GM23338 (cell line): Measurements from ENCODE around the gene ZNF236. TPM values are rescaled to one million over a fixed set of nuclear protein-coding genes. Genes with fewer than 3 reads are reported as not detected.

ENCODE experiments used
- ATAC-seq: fragments of 200-7000 bp; cut with Tn5 transposase; 3 replicates; pipeline ENCODE4 v1.9.1; 2020
- DNase-seq: peaks from one replicate; pipeline ENCODE4 v3.0.0-alpha.2; 2015; ENCODE audit warnings: low spot score
- H2AFZ ChIP-seq: fragments of 200-600 bp; sonication (generic); 2 replicates; pipeline ENCODE4 v1.8.0; 2016; ENCODE audit warnings: antibody characterized with exemption, mild to moderate bottlenecking, moderate library complexity
- H3F3A ChIP-seq: fragments of 200-600 bp; sonication (generic); replicated peaks from 2 replicates; pipeline ENCODE4 v1.8.0; 2017; ENCODE audit warnings: antibody characterized with exemption, mixed run types, low read depth
- H3K27ac ChIP-seq: fragments of 200-600 bp; sonication (generic); 2 replicates; pipeline ENCODE4 v1.6.1; 2016; ENCODE audit warnings: low read depth
- H3K27me3 ChIP-seq: fragments of 200-600 bp; sonication (generic); 2 replicates; pipeline ENCODE4 v1.8.0; 2016; ENCODE audit warnings: mild to moderate bottlenecking, mixed run types, moderate library complexity; ENCODE audit not compliant: insufficient read depth
- H3K36me3 ChIP-seq: fragments of 200-600 bp; sonication (generic); 2 replicates; pipeline ENCODE4 v1.8.0; 2016; ENCODE audit warnings: mild to moderate bottlenecking; ENCODE audit not compliant: insufficient read depth
- H3K4me1 ChIP-seq: fragments of 200-600 bp; sonication (generic); 2 replicates; pipeline ENCODE4 v1.8.0; 2016; ENCODE audit warnings: mild to moderate bottlenecking, moderate library complexity; ENCODE audit not compliant: insufficient read depth
- H3K4me2 ChIP-seq: fragments of 200-600 bp; sonication (generic); 2 replicates; pipeline ENCODE4 v1.7.1; 2017; ENCODE audit warnings: mixed run types
- H3K4me3 ChIP-seq: fragments of 200-600 bp; sonication (generic); 2 replicates; pipeline ENCODE4 v1.6.1; 2016; ENCODE audit warnings: mixed run types
- H3K79me2 ChIP-seq: fragments of 200-600 bp; sonication (generic); replicated peaks from 2 replicates; pipeline ENCODE4 v1.8.0; 2017; ENCODE audit warnings: mild to moderate bottlenecking; ENCODE audit not compliant: insufficient read depth
- H3K9me2 ChIP-seq: fragments of 200-600 bp; sonication (generic); 2 replicates; pipeline ENCODE4 v1.8.0; 2017; ENCODE audit not compliant: insufficient read depth
- H4K20me1 ChIP-seq: fragments of 200-600 bp; sonication (generic); replicated peaks from 2 replicates; pipeline ENCODE4 v1.8.0; 2017; ENCODE audit warnings: mild to moderate bottlenecking; ENCODE audit not compliant: insufficient read depth
- H3K27ac Mint-ChIP-seq: 2 replicates; pipeline ENCODE4 v1.8.0; 2020; ENCODE audit warnings: inconsistent platforms, mild to moderate bottlenecking, moderate library complexity, mixed read lengths
- H3K27me3 Mint-ChIP-seq: 3 replicates; pipeline ENCODE4 v1.8.0; 2022; ENCODE audit warnings: low read depth, mild to moderate bottlenecking, moderate library complexity, mixed read lengths, inconsistent platforms; ENCODE audit not compliant: insufficient read depth, poor library complexity
- H3K36me3 Mint-ChIP-seq: 3 replicates; pipeline ENCODE4 v1.8.0; 2021; ENCODE audit warnings: low read depth, mild to moderate bottlenecking, inconsistent platforms, moderate library complexity, mixed read lengths
- H3K4me1 Mint-ChIP-seq: 3 replicates; pipeline ENCODE4 v1.8.0; 2020; ENCODE audit warnings: mild to moderate bottlenecking, inconsistent platforms, mixed read lengths
- H3K4me3 Mint-ChIP-seq: 3 replicates; pipeline ENCODE4 v1.8.0; 2021; ENCODE audit warnings: moderate library complexity, mild to moderate bottlenecking, inconsistent platforms, mixed read lengths
- H3K9me3 Mint-ChIP-seq: 3 replicates; pipeline ENCODE4 v1.8.0; 2020; ENCODE audit warnings: moderate library complexity, mild to moderate bottlenecking, inconsistent platforms, mixed read lengths
- CTCF ChIP-seq, 2 experiments: fragments of 200-600 bp in 1 of 2; sonication (generic) in 1 of 2; conservative IDR thresholded peaks; 2 replicates each; pipeline versions ENCODE4 v1.5.1 to v1.6.1; 2016 to 2017; ENCODE audit warnings: antibody characterized with exemption in 2 of 2, low read depth in 2 of 2, mild to moderate bottlenecking in 2 of 2, moderate library complexity in 1 of 2
- ETS1 ChIP-seq: IDR thresholded peaks from 2 replicates; pipeline ENCODE4 v1.6.1; 2016; ENCODE audit warnings: antibody characterized with exemption
- EZH2 ChIP-seq: fragments of 200-600 bp; sonication (generic); IDR thresholded peaks from one replicate; pipeline ENCODE4 v1.8.0; 2017; ENCODE audit warnings: antibody characterized with exemption, mild to moderate bottlenecking, low read depth; ENCODE audit not compliant: unreplicated experiment
- EZH2phosphoT487 ChIP-seq: fragments of 200-600 bp; sonication (generic); IDR thresholded peaks from one replicate; pipeline ENCODE4 v1.8.1; 2018; ENCODE audit warnings: antibody characterized with exemption; ENCODE audit not compliant: unreplicated experiment
- NANOG ChIP-seq: IDR thresholded peaks from 2 replicates; pipeline ENCODE4 v1.6.1; 2016; ENCODE audit warnings: antibody characterized with exemption, borderline replicate concordance
- POLR2AphosphoS5 ChIP-seq: IDR thresholded peaks from 2 replicates; pipeline ENCODE4 v1.6.1; 2016; ENCODE audit warnings: antibody characterized with exemption, low read depth
- STAT1 ChIP-seq: IDR thresholded peaks from one replicate; pipeline ENCODE4 v1.6.1; 2016; ENCODE audit warnings: antibody characterized with exemption; ENCODE audit not compliant: unreplicated experiment
- ZNF114 ChIP-seq: fragments of 250-450 bp; sonication (Bioruptor Pico); IDR thresholded peaks from 2 replicates; pipeline ENCODE4 v1.5.0; 2020; ENCODE audit warnings: mild to moderate bottlenecking, moderate library complexity
- ZNF331 ChIP-seq: fragments of 250-450 bp; sonication (Bioruptor Pico); IDR thresholded peaks from 2 replicates; pipeline ENCODE4 v1.5.0; 2020; ENCODE audit warnings: low read depth, mild to moderate bottlenecking, moderate library complexity
- polyA plus RNA-seq: library from polyadenylated mRNA; unstranded; fragments of >200 nt; fragmentation: Nextera tagmentation; extraction: Ambion mirVana; gene quantifications from 2 replicates; pipeline ENCODE4 v1.2.1, GENCODE V29; 2016
- total RNA-seq: library from RNA; depleted of rRNA; stranded (reverse); fragments of >200 nt; shearing (Covaris generic); gene quantifications from 2 replicates; pipeline ENCODE4 v1.2.3, GENCODE V29; 2014

ZNF236 gene
- total and polyA plus RNA-seq, 2 experiments from 2014 or later = 8.9 to 16.3 TPM

GRCh38 chr18:76988031-76988826 lies 165.9 kb downstream of the ZNF236 start (continued):
- TF ChIP-seq CTCF (conservative IDR thresholded peaks at IDR 0.05; ENCODE audit: low read depth in 2 of 2) (no peak), ZNF114 (CRISPR knock-in tag) (no peak), ZNF331 (CRISPR knock-in tag) (no peak)

- ATAC-seq (no peak), DNase-seq (no peak)
- no peak overlapping the region for H3K27ac ChIP-seq
- no peaks in the 10 kb centered on the region for H3K4me1 ChIP-seq
- no peaks in the 10 kb centered on the region for H3K27me3 ChIP-seq
- no peak overlapping the region for H3K4me2 ChIP-seq
- no peaks in the 10 kb centered on the region for H3K36me3 Mint-ChIP-seq
- peaks cover 3% of the 10 kb centered on the region for H3K27me3 Mint-ChIP-seq
- H3K9me3 Mint-ChIP-seq = no peaks in the 10 kb centered on the region
- H3K4me3 Mint-ChIP-seq = no peak overlapping the region
- no peak overlapping the region for H3K27ac Mint-ChIP-seq
- H2AFZ ChIP-seq = no peak overlapping the region
- no peak overlapping the region for H3K4me3 ChIP-seq
- no peaks in the 10 kb centered on the region for H3K79me2 ChIP-seq
- H3F3A ChIP-seq = no peaks in the 10 kb centered on the region
- no peak for TF ChIP-seq CTCF (conservative IDR thresholded peaks at IDR 0.05; ENCODE audit: low read depth in 2 of 2)
- H3K9me2 ChIP-seq = no peaks in the 10 kb centered on the region
- H3K36me3 ChIP-seq = no peaks in the 10 kb centered on the region
- H3K4me1 Mint-ChIP-seq = peaks cover 18% of the 10 kb centered on the region
- no peaks in the 10 kb centered on the region for H4K20me1 ChIP-seq
Observed at GRCh38 chr18:76988827-76989646, 166.7 kb downstream of the ZNF236 start.

- H3K79me2 ChIP-seq = no peaks in the 10 kb centered on the region
- no peaks in the 10 kb centered on the region for H3K4me1 ChIP-seq
- H3F3A ChIP-seq = no peaks in the 10 kb centered on the region
- DNase-seq (no peak), ATAC-seq (no peak)
- no peak overlapping the region for H3K4me2 ChIP-seq
- no peaks in the 10 kb centered on the region for H3K36me3 ChIP-seq
- no peaks in the 10 kb centered on the region for H3K9me2 ChIP-seq
- Mint-ChIP-seq H3K27me3 (peaks cover 3% of the 10 kb centered on the region), H3K27ac (no peak overlapping the region), H3K9me3 (no peaks in the 10 kb centered on the region), H3K4me1 (peaks cover 18% of the 10 kb centered on the region), H3K36me3 (no peaks in the 10 kb centered on the region), H3K4me3 (no peak overlapping the region)
- no peak overlapping the region for H3K4me3 ChIP-seq
- no peaks in the 10 kb centered on the region for H4K20me1 ChIP-seq
- TF ChIP-seq POLR2AphosphoS5 = no peak
- no peak for TF ChIP-seq STAT1
- TF ChIP-seq ETS1 = no peak
- no peak for TF ChIP-seq EZH2phosphoT487
- TF ChIP-seq ZNF331 (CRISPR knock-in tag) = no peak
- no peak for TF ChIP-seq ZNF114 (CRISPR knock-in tag)
- no peak for TF ChIP-seq CTCF (conservative IDR thresholded peaks at IDR 0.05; ENCODE audit: low read depth in 2 of 2)
- TF ChIP-seq EZH2 = no peak
- no peak for TF ChIP-seq NANOG
- no peak overlapping the region for H3K27ac ChIP-seq
- no peak overlapping the region for H2AFZ ChIP-seq
- H3K27me3 ChIP-seq = no peaks in the 10 kb centered on the region
Observed at GRCh38 chr18:76989647-76990190, 167.4 kb downstream of the ZNF236 start.
